Kidney capillary endothelial cell (primary cell): Measurements from ENCODE around the gene MRAS.
"Not testable (repeated sequence)": the region's sequence is repeated elsewhere in the genome, so short reads cannot be mapped to it uniquely, and the experiment has no call there.

Experiments used
- DNase-seq: peaks from one replicate; pipeline ENCODE4 v3.0.0-alpha.2; 2018; ENCODE audit warnings: low spot score

The MRAS gene

DNA sequence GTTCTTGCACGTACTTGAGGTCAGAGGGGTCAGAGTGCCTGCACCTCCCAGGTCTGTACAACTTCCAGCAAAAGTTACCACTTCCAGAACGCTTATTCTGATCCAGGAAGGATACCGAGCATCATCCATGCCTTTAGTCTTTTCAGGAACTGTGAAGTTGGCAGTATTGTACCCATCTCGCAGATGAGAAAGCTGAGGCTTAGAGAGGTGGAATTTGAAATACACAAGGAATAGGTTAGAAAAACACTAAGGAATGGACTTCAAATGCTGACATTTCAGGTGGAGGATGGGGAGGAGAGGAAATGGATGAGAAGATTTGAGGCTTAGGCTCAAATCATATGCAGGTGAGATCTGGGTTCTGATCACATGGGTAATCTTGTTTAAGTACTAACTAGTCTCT is 97.3 kb downstream of the MRAS start:
- no peak for DNase-seq

- DNase-seq: no peak
Measured at GRCh38 chr3:138448631-138449030, 100.3 kb downstream of the MRAS start.

DNA sequence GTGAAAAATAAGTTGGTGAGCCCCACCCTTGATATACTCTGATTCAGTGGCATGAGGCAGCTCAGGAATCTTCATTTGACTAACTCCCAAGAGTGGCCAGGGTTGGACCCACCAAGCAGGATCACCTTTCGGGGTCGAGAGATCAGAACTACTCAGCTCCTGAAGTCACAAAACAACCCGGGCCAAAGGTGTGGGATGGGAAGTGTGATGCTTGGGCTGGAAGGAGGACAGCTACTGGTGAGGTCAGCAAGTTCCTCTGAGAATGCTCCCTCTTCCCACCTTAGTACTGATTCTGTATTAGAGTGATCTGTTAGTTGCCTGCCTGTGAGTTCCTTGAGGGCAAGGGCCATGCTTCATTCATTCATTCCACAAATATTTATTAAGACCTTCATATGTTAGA is 101.1 kb downstream of the MRAS start:
- no peak for DNase-seq

- no peak for DNase-seq
Measured at GRCh38 chr3:138450181-138450580, 101.8 kb downstream of the MRAS start.

DNA sequence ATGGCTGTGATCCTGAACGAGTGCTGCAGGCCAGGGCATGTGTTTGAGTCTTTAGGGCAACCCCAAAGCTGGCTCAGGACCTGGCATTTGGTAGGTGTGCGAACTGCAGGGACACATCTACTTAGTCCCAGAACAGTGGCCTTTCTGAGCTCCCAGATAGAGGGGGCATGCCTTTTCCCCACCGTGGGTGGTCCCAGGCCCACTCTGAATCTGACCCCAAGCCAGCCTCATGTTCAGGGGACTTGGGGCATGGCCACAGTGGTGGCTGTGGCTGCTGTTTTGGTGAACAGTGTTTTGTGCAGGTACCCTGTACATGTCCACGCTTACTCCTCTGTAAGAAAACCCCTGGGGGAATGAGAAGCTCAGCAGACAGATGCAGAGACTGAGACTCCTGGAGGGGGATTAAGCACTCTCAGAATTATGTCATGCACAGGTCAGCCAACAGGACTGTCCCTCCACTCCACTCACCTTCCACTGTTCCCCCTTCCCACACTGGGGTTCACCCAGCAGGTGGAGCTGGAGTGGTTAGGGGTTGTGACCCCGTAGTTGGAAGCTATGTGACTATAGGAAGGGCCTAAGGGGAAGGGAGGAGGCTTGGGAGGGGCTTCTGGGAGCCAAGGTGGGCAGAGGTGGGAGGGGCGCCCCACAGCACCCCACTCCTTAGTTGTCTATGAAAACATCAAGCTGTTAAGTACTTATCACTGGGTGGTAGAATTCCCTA is 102.5 kb downstream of the MRAS start:
- no peak for DNase-seq

DNA sequence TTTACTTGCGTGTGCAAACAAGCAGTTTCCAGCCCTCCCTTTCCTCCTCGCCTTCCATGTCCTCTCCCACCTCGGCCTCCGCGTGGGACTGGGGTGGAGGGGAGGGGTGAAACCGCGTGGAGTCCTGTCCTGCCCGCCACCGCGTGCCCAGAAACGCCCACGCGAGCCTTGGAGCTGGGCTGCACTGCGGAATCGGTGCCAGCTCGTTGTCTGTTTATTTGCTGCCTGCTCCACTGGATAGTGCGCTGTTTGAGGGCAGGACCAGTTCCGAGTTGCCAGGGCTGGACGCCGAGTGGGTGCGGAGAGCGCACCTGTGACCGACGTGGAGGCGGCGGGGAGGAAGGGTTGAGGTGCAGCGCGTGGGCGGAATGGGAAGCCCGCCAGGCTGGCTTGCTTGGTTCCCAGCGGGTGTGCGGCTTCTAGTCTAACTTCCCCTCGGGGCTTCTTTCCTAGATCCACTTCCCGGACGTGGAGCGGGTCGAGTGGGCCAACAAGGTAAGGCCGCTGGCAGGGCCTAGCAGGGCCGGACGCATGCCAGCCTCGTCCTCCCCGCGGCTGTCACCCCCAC is 103.3 kb downstream of the MRAS start:
- no peak for DNase-seq

GRCh38 chr3:138452436-138452835 is 104.1 kb downstream of the MRAS start:
- DNase-seq: no peak

DNA sequence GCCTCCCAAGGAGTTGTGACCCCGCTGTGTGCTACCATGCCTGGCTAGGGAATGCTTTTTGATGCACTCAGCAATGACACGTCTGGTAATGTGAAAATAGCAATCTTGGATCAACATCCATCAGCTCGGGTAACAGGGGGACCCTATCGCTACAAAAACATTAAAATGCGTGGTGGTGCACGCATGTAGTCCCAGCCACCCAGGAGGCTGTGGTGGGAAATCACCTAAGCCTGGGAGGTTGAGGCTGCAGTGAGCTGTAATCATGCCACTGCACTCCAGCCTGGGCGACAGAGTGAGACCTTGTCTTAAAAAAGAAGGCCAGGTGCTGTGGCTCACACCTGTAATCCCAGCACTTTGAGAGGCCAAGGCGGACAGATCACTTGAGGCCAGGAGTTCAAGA is 105.6 kb downstream of the MRAS start:
- not testable (repeated sequence) for DNase-seq
